H9 (cell line): ENCODE results near the gene SIVA1. TPM values are rescaled to one million over a fixed set of nuclear protein-coding genes. Genes with fewer than 3 reads are reported as not detected.

ENCODE experiments used
- DNase-seq: peaks from one replicate; pipeline ENCODE4 v3.0.0-alpha.2; 2017
- H2AFZ ChIP-seq: one replicate; pipeline ENCODE4 v1.6.1; 2013; ENCODE audit warnings: mild to moderate bottlenecking, low read length, control low read depth, moderate library complexity
- H2AK5ac ChIP-seq: 2 replicates; pipeline ENCODE4 v1.6.1; 2013; ENCODE audit warnings: low read length, control low read depth, mixed read lengths; ENCODE audit not compliant: insufficient read length
- H2BK120ac ChIP-seq: one replicate; pipeline ENCODE4 v1.6.1; 2013; ENCODE audit warnings: low read depth, mild to moderate bottlenecking, low read length, control low read depth, inconsistent platforms; ENCODE audit not compliant: poor library complexity, severe bottlenecking
- H2BK12ac ChIP-seq: 2 replicates; pipeline ENCODE4 v1.6.1; 2013; ENCODE audit warnings: low read length, control low read depth, mixed read lengths, low read depth; ENCODE audit not compliant: insufficient read length
- H2BK15ac ChIP-seq: 2 replicates; pipeline ENCODE4 v1.6.1; 2013; ENCODE audit warnings: low read depth, low read length, control low read depth
- H2BK20ac ChIP-seq: one replicate; pipeline ENCODE4 v1.6.1; 2013; ENCODE audit warnings: low read depth, mild to moderate bottlenecking, low read length, control low read depth, inconsistent platforms; ENCODE audit not compliant: poor library complexity, severe bottlenecking
- H2BK5ac ChIP-seq: 2 replicates; pipeline ENCODE4 v1.6.1; 2013; ENCODE audit warnings: low read length, control low read depth, mixed read lengths; ENCODE audit not compliant: insufficient read length
- H3K14ac ChIP-seq: 2 replicates; pipeline ENCODE4 v1.6.1; 2013; ENCODE audit warnings: low read length, control low read depth; ENCODE audit not compliant: insufficient read depth
- H3K18ac ChIP-seq: 2 replicates; pipeline ENCODE4 v1.6.1; 2013; ENCODE audit warnings: low read depth, mild to moderate bottlenecking, mixed read lengths, low read length, control low read depth; ENCODE audit not compliant: insufficient read length
- H3K23ac ChIP-seq: 2 replicates; pipeline ENCODE4 v1.6.1; 2013; ENCODE audit warnings: low read length, control low read depth, mixed read lengths, low read depth; ENCODE audit not compliant: insufficient read length
- H3K23me2 ChIP-seq: 2 replicates; pipeline ENCODE4 v1.6.1; 2013; ENCODE audit warnings: low read depth, mild to moderate bottlenecking, mixed read lengths, low read length, control low read depth; ENCODE audit not compliant: insufficient read length, poor library complexity, severe bottlenecking
- H3K27ac ChIP-seq: 2 replicates; pipeline ENCODE4 v1.5.1; 2013; ENCODE audit warnings: low read length, control low read depth, mixed read lengths, low read depth; ENCODE audit not compliant: insufficient read length
- H3K27me3 ChIP-seq: 2 replicates; pipeline ENCODE4 v1.6.1; 2013; ENCODE audit warnings: low read length, control low read depth, inconsistent platforms; ENCODE audit not compliant: insufficient read depth
- H3K4ac ChIP-seq: 2 replicates; pipeline ENCODE4 v1.6.1; 2013; ENCODE audit warnings: low read depth, mild to moderate bottlenecking, control low read depth, inconsistent platforms, low read length, moderate library complexity
- H3K4me1 ChIP-seq: 2 replicates; pipeline ENCODE4 v1.6.1; 2013; ENCODE audit warnings: low read length, control low read depth, inconsistent platforms; ENCODE audit not compliant: insufficient read depth
- H3K4me2 ChIP-seq: 2 replicates; pipeline ENCODE4 v1.6.1; 2013; ENCODE audit warnings: low read length, control low read depth, mixed read lengths; ENCODE audit not compliant: insufficient read length, insufficient read depth
- H3K56ac ChIP-seq: 2 replicates; pipeline ENCODE4 v1.6.1; 2013; ENCODE audit warnings: low read depth, mild to moderate bottlenecking, mixed read lengths, low read length, control low read depth; ENCODE audit not compliant: insufficient read length
- H3K79me1 ChIP-seq: 2 replicates; pipeline ENCODE4 v1.6.1; 2013; ENCODE audit warnings: low read depth, mild to moderate bottlenecking, moderate library complexity, low read length, control low read depth, inconsistent platforms; ENCODE audit not compliant: insufficient read depth, poor library complexity, severe bottlenecking
- H3K79me2 ChIP-seq: 2 replicates; pipeline ENCODE4 v1.6.1; 2013; ENCODE audit warnings: low read length, control low read depth, inconsistent platforms; ENCODE audit not compliant: insufficient read depth
- H3K9ac ChIP-seq: 2 replicates; pipeline ENCODE4 v1.6.1; 2013; ENCODE audit warnings: low read length, control low read depth, mixed read lengths; ENCODE audit not compliant: insufficient read length; ENCODE audit errors: extremely low read depth
- H3K9me3 ChIP-seq: one replicate; pipeline ENCODE4 v1.6.1; 2013; ENCODE audit warnings: low read depth, low read length, inconsistent platforms; ENCODE audit not compliant: control insufficient read depth
- H3T11ph ChIP-seq: one replicate; pipeline ENCODE4 v1.6.1; 2013; ENCODE audit warnings: mild to moderate bottlenecking, low read length, control low read depth, inconsistent platforms
- H4K20me1 ChIP-seq: one replicate; pipeline ENCODE4 v1.6.1; 2013; ENCODE audit not compliant: control insufficient read depth, insufficient read length, insufficient read depth
- H4K5ac ChIP-seq: 2 replicates; pipeline ENCODE4 v1.6.1; 2013; ENCODE audit warnings: low read depth, mild to moderate bottlenecking, mixed read lengths, low read length, control low read depth; ENCODE audit not compliant: insufficient read length
- H4K8ac ChIP-seq: replicated peaks from 2 replicates; pipeline ENCODE4 v1.6.1; 2013; ENCODE audit warnings: low read length, control low read depth, mixed read lengths, low read depth; ENCODE audit not compliant: insufficient read length
- H4K91ac ChIP-seq: 2 replicates; pipeline ENCODE4 v1.6.1; 2013; ENCODE audit warnings: low read depth, mild to moderate bottlenecking, moderate library complexity, mixed read lengths, low read length, control low read depth; ENCODE audit not compliant: insufficient read length
- H3K27ac Mint-ChIP-seq, 3 experiments: 2 replicates in 2 of 3; 3 replicates in 1 of 3; pipeline ENCODE4 v1.8.0; 2020 to 2021; ENCODE audit warnings: mixed read lengths in 3 of 3, mild to moderate bottlenecking in 1 of 3, moderate library complexity in 1 of 3
- H3K27me3 Mint-ChIP-seq: 2 replicates; pipeline ENCODE4 v1.8.0; 2021; ENCODE audit warnings: low read depth, mild to moderate bottlenecking, moderate library complexity, mixed read lengths
- H3K36me3 Mint-ChIP-seq, 3 experiments: 2 replicates in 2 of 3; 3 replicates in 1 of 3; pipeline ENCODE4 v1.8.0; 2020 to 2021; ENCODE audit warnings: low read depth in 3 of 3, mixed read lengths in 3 of 3; ENCODE audit not compliant: insufficient read depth in 1 of 3
- H3K4me1 Mint-ChIP-seq, 2 experiments: 2 replicates each; pipeline ENCODE4 v1.8.0; 2020; ENCODE audit warnings: mixed read lengths in 2 of 2
- H3K4me3 Mint-ChIP-seq, 2 experiments: 2 replicates in 1 of 2; 3 replicates in 1 of 2; pipeline ENCODE4 v1.8.0; 2020 to 2021; ENCODE audit warnings: mild to moderate bottlenecking in 2 of 2, mixed read lengths in 2 of 2, moderate library complexity in 1 of 2
- H3K9me3 Mint-ChIP-seq, 2 experiments: 2 replicates in 1 of 2; 3 replicates in 1 of 2; pipeline ENCODE4 v1.8.0; 2020; ENCODE audit warnings: mild to moderate bottlenecking in 2 of 2, mixed read lengths in 2 of 2, moderate library complexity in 1 of 2
- CTCF ChIP-seq: fragments of 200-600 bp; sonication (generic); conservative IDR thresholded peaks from 3 replicates; pipeline ENCODE4 v1.8.0; 2021; ENCODE audit warnings: antibody characterized with exemption, mild to moderate bottlenecking
- WGBS: extraction: QIAGEN DNeasy Blood & Tissue Kit; methylation state at CpG from one replicate; pipeline ENCODE4 v1.1.7; 2013; ENCODE audit warnings: missing lambda C conversion rate, low lambda C conversion rate, mixed read lengths; ENCODE audit not compliant: insufficient read length; ENCODE audit errors: extremely low coverage; 5-methylcytosine and 5-hydroxymethylcytosine counted together
- total RNA-seq: library from RNA; stranded (reverse); gene quantifications from 2 replicates; pipeline ENCODE4 v1.2.1, GENCODE V29; 2021

Gene SIVA1
- total RNA-seq, 1 experiment from 2014 or later, result 125 TPM

DNA sequence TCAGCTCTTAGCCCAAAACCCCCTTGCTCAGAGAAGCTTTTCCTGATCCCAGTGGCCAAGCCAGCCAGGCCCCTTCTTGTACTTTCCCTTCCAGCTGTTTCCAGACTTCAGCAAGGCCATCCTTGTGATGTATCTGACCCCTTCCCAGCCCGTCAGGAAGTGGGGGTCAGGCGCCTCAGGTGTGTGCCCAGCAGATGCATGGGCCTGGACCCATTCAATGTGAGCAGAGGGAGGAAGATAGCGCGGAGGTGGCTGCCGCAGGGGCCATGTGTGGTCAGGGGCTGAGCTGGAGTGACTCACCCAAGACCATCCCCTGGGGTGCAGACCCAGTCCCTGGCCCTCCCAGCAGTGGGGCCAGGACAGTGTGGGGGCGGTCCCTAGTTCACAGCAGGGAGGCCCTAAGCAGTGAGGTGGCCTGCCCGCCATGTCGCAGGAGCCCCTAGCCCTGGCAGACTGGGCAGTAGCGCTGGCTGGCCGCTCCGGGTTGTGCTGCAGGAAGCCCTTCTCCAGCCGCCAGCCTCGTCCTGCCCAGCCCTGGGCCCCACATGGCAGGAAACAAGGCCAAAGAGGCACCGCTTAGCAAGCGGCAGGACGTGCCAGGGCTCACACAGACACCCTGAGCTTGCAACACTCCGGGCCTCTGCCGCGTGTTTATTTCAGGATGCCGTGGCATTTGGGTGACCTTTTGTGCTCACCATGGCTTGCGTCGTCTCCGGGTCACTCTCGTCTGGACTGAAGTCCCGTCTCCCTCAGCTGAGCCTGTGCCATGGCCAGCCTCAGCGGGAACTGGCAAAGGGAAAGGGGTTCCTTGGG is 16.9 kb upstream of the SIVA1 start:
- Histone ChIP-seq H4K5ac (no peak overlapping the region), H2BK12ac (no peak overlapping the region), H3K14ac (no peak overlapping the region; the same call in 1 of the 2 replicates), H3K27ac (no peak overlapping the region), H3K4me2 (no peak overlapping the region), H2AFZ (no peak overlapping the region), H2BK120ac (no peak overlapping the region), H3K9ac (no peak overlapping the region), H3K9me3 (no peaks in the 10 kb centered on the region), H3K23me2 (no peaks in the 10 kb centered on the region), H3K4ac (no peak overlapping the region), H4K8ac (no peak overlapping the region), H3K79me1 (no peaks in the 10 kb centered on the region), H3K23ac (no peak overlapping the region), H3K27me3 (no peaks in the 10 kb centered on the region), H3K56ac (no peak overlapping the region), H3K4me1 (no peaks in the 10 kb centered on the region), H3K79me2 (no peaks in the 10 kb centered on the region), H2BK15ac (no peak overlapping the region), H3T11ph (no peak overlapping the region), H4K20me1 (no peaks in the 10 kb centered on the region), H2BK20ac (no peak overlapping the region), H3K18ac (no peak overlapping the region), H4K91ac (no peak overlapping the region), H2BK5ac (no peak overlapping the region), H2AK5ac (no peak overlapping the region)
- Mint-ChIP-seq H3K27ac (no peak overlapping the region; a peak in 1 of 7 replicates), H3K9me3 (no peaks in the 10 kb centered on the region), H3K4me1 (peaks cover 0 to 3% of the 10 kb centered on the region in 2 experiments; a peak in 1 of 4 replicates), H3K4me3 (no peak overlapping the region), H3K36me3 (peaks cover 3 to 9% (median 4%) of the 10 kb centered on the region in 3 experiments; a peak in 5 of 7 replicates), H3K27me3 (peaks cover 12% of the 10 kb centered on the region)
- WGBS, result no CpG with 5 or more reads among the region's 26 CpGs
- no peak for TF ChIP-seq CTCF
- DNase-seq, result no peak
